PC-9 (cell line): ENCODE data around the gene MXRA8. TPM values are rescaled to one million over a fixed set of nuclear protein-coding genes. Genes with fewer than 3 reads are reported as not detected.
A peak's percentile ranks its signal among the peaks of the same experiment; 100 is the strongest.

Experiments used
- BruUV-seq: library from RNA; stranded (reverse); fragments of 400-500 nt; replicated peaks from 2 replicates; lab custom pipeline; 2021; lab: Mats Ljungman, UMichigan
- CTCF ChIA-PET: fragments of 300-600 bp; sonication (Branson Sonifier 250); formaldehyde crosslinking; loops from one replicate; lab custom pipeline; 2022; ENCODE audit warnings: antibody characterized with exemption; lab: Charles Lee
- POLR2A ChIA-PET: fragments of 300-600 bp; sonication (Branson Sonifier 250); formaldehyde crosslinking; loops from one replicate; lab custom pipeline; 2022; ENCODE audit warnings: antibody characterized with exemption; ENCODE audit not compliant: unreplicated experiment; lab: Charles Lee
- DNase-seq, 2 experiments: peaks; one replicate each; pipeline versions ENCODE4 v3.0.0 to v3.0.0-alpha.2; 2015 to 2022; ENCODE audit warnings: mixed read lengths in 1 of 2
- H2AFZ ChIP-seq: fragments of 200-600 bp; sonication (generic); 2 replicates; pipeline ENCODE4 v1.8.1; 2017; ENCODE audit warnings: antibody characterized with exemption
- H3F3A ChIP-seq: fragments of 200-600 bp; sonication (generic); 2 replicates; pipeline ENCODE4 v1.8.1; 2017; ENCODE audit warnings: antibody characterized with exemption, mild to moderate bottlenecking, low read depth; ENCODE audit not compliant: insufficient read depth
- H3K27ac ChIP-seq: fragments of 200-600 bp; sonication (generic); 2 replicates; pipeline ENCODE4 v1.6.1; 2016; ENCODE audit warnings: mixed run types
- H3K27me3 ChIP-seq: fragments of 200-600 bp; sonication (generic); 2 replicates; pipeline ENCODE4 v1.6.1; 2016; ENCODE audit warnings: low read depth, mixed run types; ENCODE audit not compliant: insufficient read depth
- H3K36me3 ChIP-seq: fragments of 200-600 bp; sonication (generic); 2 replicates; pipeline ENCODE4 v1.6.1; 2016; ENCODE audit warnings: low read depth, mixed run types
- H3K4me1 ChIP-seq: fragments of 200-600 bp; sonication (generic); replicated peaks from 2 replicates; pipeline ENCODE4 v1.6.1; 2016; ENCODE audit warnings: mixed run types; ENCODE audit not compliant: insufficient read depth
- H3K4me2 ChIP-seq: fragments of 200-600 bp; sonication (generic); 2 replicates; pipeline ENCODE4 v1.6.1; 2017; ENCODE audit warnings: mixed run types
- H3K4me3 ChIP-seq: fragments of 200-600 bp; sonication (generic); 2 replicates; pipeline ENCODE4 v1.6.1; 2016; ENCODE audit warnings: mixed run types
- H3K79me2 ChIP-seq: fragments of 200-600 bp; sonication (generic); 2 replicates; pipeline ENCODE4 v1.6.1; 2017; ENCODE audit warnings: low read depth, mixed run types
- H3K9me2 ChIP-seq: fragments of 200-600 bp; sonication (generic); 2 replicates; pipeline ENCODE4 v1.8.1; 2017; ENCODE audit warnings: mild to moderate bottlenecking; ENCODE audit not compliant: insufficient read depth
- H3K9me3 ChIP-seq: fragments of 200-600 bp; sonication (generic); 2 replicates; pipeline ENCODE4 v1.8.1; 2016; ENCODE audit warnings: low read depth; ENCODE audit not compliant: insufficient read depth
- H4K20me1 ChIP-seq: fragments of 200-600 bp; sonication (generic); 2 replicates; pipeline ENCODE4 v1.8.1; 2017; ENCODE audit not compliant: insufficient read depth
- CTCF ChIP-seq: fragments of 200-600 bp; sonication (generic); conservative IDR thresholded peaks from 2 replicates; pipeline ENCODE4 v1.6.1; 2017; ENCODE audit warnings: mixed run types, antibody characterized with exemption, mild to moderate bottlenecking, moderate library complexity
- EZH2 ChIP-seq: fragments of 200-600 bp; sonication (generic); IDR thresholded peaks from 2 replicates; pipeline ENCODE4 v1.8.0; 2017; ENCODE audit warnings: antibody characterized with exemption, low read depth
- intact Hi-C: fragments of 100-400 bp; cut with micrococcal nuclease; formaldehyde crosslinking; loops from one replicate; pipeline ENCODE4 v1.10.0; 2022; ENCODE audit not compliant: unreplicated experiment
- total RNA-seq: library from RNA; stranded (reverse); gene quantifications from 2 replicates; pipeline ENCODE4 v1.2.3, GENCODE V29; 2021

The MXRA8 gene
- total RNA-seq, 1 experiment from 2014 or later: 0.55 TPM

- Histone ChIP-seq H3K27ac (no peak overlapping the region), H3F3A (peaks cover 32% of the 10 kb centered on the region; the same call in 1 of the 2 replicates), H3K79me2 (peaks cover 25% of the 10 kb centered on the region), H3K4me2 (peak overlapping the region; percentile 91), H2AFZ (peak overlapping the region; percentile 77; the same call in 1 of the 2 replicates), H4K20me1 (no peaks in the 10 kb centered on the region), H3K9me3 (no peaks in the 10 kb centered on the region), H3K36me3 (no peaks in the 10 kb centered on the region; the same call in 1 of the 2 replicates), H3K4me3 (peak overlapping the region; percentile 81), H3K9me2 (no peaks in the 10 kb centered on the region), H3K27me3 (no peaks in the 10 kb centered on the region), H3K4me1 (peaks cover 16% of the 10 kb centered on the region)
- intact Hi-C loops: loop anchor here (2.0 to 10.0 kb wide), 2 partner anchors 29 to 131 kb away; no protein-coding TSS in a partner anchor
- no peak for TF ChIP-seq EZH2
- TF ChIP-seq CTCF: no peak
- no peak for DNase-seq
- CTCF ChIA-PET: no interaction called here
- POLR2A ChIA-PET: no interaction called here
- TSS peak; percentile 73 for BruUV-seq
These were observed 15.6 kb upstream of the MXRA8 start for GRCh38 chr1:1373815-1374588.

- Histone ChIP-seq H3K9me3 (no peaks in the 10 kb centered on the region), H3K79me2 (peaks cover 25% of the 10 kb centered on the region), H3K27me3 (no peaks in the 10 kb centered on the region), H3K9me2 (no peaks in the 10 kb centered on the region), H2AFZ (no peak overlapping the region), H4K20me1 (no peaks in the 10 kb centered on the region), H3K36me3 (no peaks in the 10 kb centered on the region; the same call in 1 of the 2 replicates), H3F3A (peaks cover 32% of the 10 kb centered on the region; the same call in 1 of the 2 replicates), H3K4me1 (peaks cover 16% of the 10 kb centered on the region), H3K4me2 (peak overlapping the region; percentile 91), H3K27ac (no peak overlapping the region), H3K4me3 (peak overlapping the region; percentile 81)
- ChIA-PET POLR2A (no interaction called here), CTCF (no interaction called here)
- DNase-seq: no peak
- intact Hi-C loops: loop anchor here (2.0 to 10.0 kb wide), 2 partner anchors 28 to 132 kb away; no protein-coding TSS in a partner anchor
- BruUV-seq: no TSS peak
- no peak for TF ChIP-seq EZH2
- TF ChIP-seq CTCF: no peak
These were observed 14.9 kb upstream of the MXRA8 start for GRCh38 chr1:1373051-1373814.
